Measurements from ENCODE around the gene PHYHD1. TPM values are rescaled to one million over a fixed set of nuclear protein-coding genes. Genes with fewer than 3 reads are reported as not detected.

PHYHD1 gene
- 26.6 TPM for total RNA-seq

- DNase-seq (ENCODE audit: low spot score) = no peak
Observed at GRCh38 chr9:128920381-128921058, at the start of gene PHYHD1. TSS of gene PHYHD1 (plus strand) at chr9:128920982. CDS start at chr9:128922324, 1,342 bp downstream.

- DNase-seq (ENCODE audit: low spot score) = no peak
Observed at GRCh38 chr9:128877852-128878251, 42.9 kb upstream of the PHYHD1 start.

- DNase-seq (ENCODE audit: low spot score) = peak; percentile 98
Observed at GRCh38 chr9:128881884-128882676, 38.7 kb upstream of the PHYHD1 start, which contains the start of the genes KYAT1 and LRRC8A. TSS of gene KYAT1 (minus strand) at chr9:128881950. CDS start at chr9:128845405, 36,545 bp downstream. TSS of gene LRRC8A (plus strand) at chr9:128882133. CDS start at chr9:128907165, 25,032 bp downstream.

GRCh38 chr9:128882677-128883603 lies 37.8 kb upstream of the PHYHD1 start:
- no peak for DNase-seq (ENCODE audit: low spot score)

GRCh38 chr9:128884164-128884563 lies 36.6 kb upstream of the PHYHD1 start:
- DNase-seq (ENCODE audit: low spot score) = no peak

- DNase-seq (ENCODE audit: low spot score) = no peak
Observed at GRCh38 chr9:128885376-128885775, 35.4 kb upstream of the PHYHD1 start.

GRCh38 chr9:128885798-128886197 lies 35.0 kb upstream of the PHYHD1 start:
- DNase-seq (ENCODE audit: low spot score) = no peak

- DNase-seq (ENCODE audit: low spot score) = no peak
Observed at GRCh38 chr9:128886211-128886891, 34.4 kb upstream of the PHYHD1 start.

GRCh38 chr9:128887049-128887448 lies 33.7 kb upstream of the PHYHD1 start:
- DNase-seq (ENCODE audit: low spot score) = no peak

- no peak for DNase-seq (ENCODE audit: low spot score)
Observed at GRCh38 chr9:128887914-128888350, 32.9 kb upstream of the PHYHD1 start.

- DNase-seq (ENCODE audit: low spot score) = no peak
Observed at GRCh38 chr9:128891321-128892220, 29.2 kb upstream of the PHYHD1 start.

- peak; percentile 92 for DNase-seq (ENCODE audit: low spot score)
Observed at GRCh38 chr9:128892221-128892921, 28.4 kb upstream of the PHYHD1 start.

GRCh38 chr9:128893354-128893753 lies 27.4 kb upstream of the PHYHD1 start:
- no peak for DNase-seq (ENCODE audit: low spot score)

GRCh38 chr9:128894764-128895163 lies 26.0 kb upstream of the PHYHD1 start:
- DNase-seq (ENCODE audit: low spot score) = no peak

- DNase-seq (ENCODE audit: low spot score) = no peak
Observed at GRCh38 chr9:128895556-128895955, 25.2 kb upstream of the PHYHD1 start.

GRCh38 chr9:128898382-128898781 lies 22.4 kb upstream of the PHYHD1 start:
- DNase-seq (ENCODE audit: low spot score) = no peak

- no peak for DNase-seq (ENCODE audit: low spot score)
Observed at GRCh38 chr9:128898845-128899565, 21.8 kb upstream of the PHYHD1 start.

GRCh38 chr9:128899566-128900322 lies 21.0 kb upstream of the PHYHD1 start:
- no peak for DNase-seq (ENCODE audit: low spot score)

Data from ureter (tissue), 1 donor.